Tongue (tissue), 1 donor: Measurements from ENCODE around the gene FOXN4. TPM values are rescaled to one million over a fixed set of nuclear protein-coding genes. Genes with fewer than 3 reads are reported as not detected.

ENCODE experiments used
- total RNA-seq: library from RNA; depleted of rRNA; stranded (reverse); fragments of >200 nt; gene quantifications from one replicate; pipeline ENCODE4 v1.2.3, GENCODE V29; 2014

The FOXN4 gene
- total RNA-seq, 1 donor from 2014 or later = not detected

Other genes starting within 250 kb of the FOXN4 start
- 18.8 TPM for gene ALKBH2, start 215.8 kb downstream of the FOXN4 start, total RNA-seq
- gene UNG, start 211.7 kb downstream of the FOXN4 start, total RNA-seq = 30.6 TPM
- gene ACACB, start 192.7 kb downstream of the FOXN4 start, total RNA-seq = 17.6 TPM
- gene MYO1H, start 38.6 kb upstream of the FOXN4 start, total RNA-seq = 0.51 TPM
- 42.6 TPM for gene KCTD10, start 168.0 kb upstream of the FOXN4 start, total RNA-seq
- gene UBE3B, start 168.3 kb upstream of the FOXN4 start, total RNA-seq = 59.7 TPM